Bronchial epithelial cell (primary cell): ENCODE results near the gene TMEM14A. TPM values are rescaled to one million over a fixed set of nuclear protein-coding genes. Genes with fewer than 3 reads are reported as not detected.

Source experiments
- DNase-seq: peaks from one replicate; pipeline ENCODE4 v3.0.0-alpha.2; 2010; ENCODE audit warnings: low read depth
- FAIRE-seq: peaks from 2 replicates; lab custom pipeline; 2011; peaks lifted over from hg19 to GRCh38; lab: Jason Lieb, UNC
- H3K27me3 ChIP-seq: 2 replicates; pipeline ENCODE4 v1.5.1; 2011; ENCODE audit warnings: low read length; ENCODE audit not compliant: control insufficient read depth, insufficient read depth
- H3K36me3 ChIP-seq: 2 replicates; pipeline ENCODE4 v1.5.1; 2011; ENCODE audit warnings: low read length; ENCODE audit not compliant: control insufficient read depth, insufficient read depth
- H3K4me3 ChIP-seq: 2 replicates; pipeline ENCODE4 v1.5.1; 2011; ENCODE audit warnings: mild to moderate bottlenecking, low read depth, low read length, control low read depth
- total RNA-seq: library from RNA; depleted of rRNA; stranded (reverse); fragments of >200 nt; gene quantifications from 2 replicates; pipeline ENCODE4 v1.2.1, GENCODE V29; 2014
- TF ChIP-seq, protein P1 (sequence below): IDR thresholded peaks from 2 replicates; pipeline ENCODE4 v1.5.1; 2011; ENCODE audit warnings: mild to moderate bottlenecking, moderate library complexity, low read length, control low read depth, inconsistent platforms; ENCODE audit not compliant: insufficient read depth, severe bottlenecking

Gene TMEM14A
- total RNA-seq, 1 donor from 2014 or later: 22.6 TPM

DNA sequence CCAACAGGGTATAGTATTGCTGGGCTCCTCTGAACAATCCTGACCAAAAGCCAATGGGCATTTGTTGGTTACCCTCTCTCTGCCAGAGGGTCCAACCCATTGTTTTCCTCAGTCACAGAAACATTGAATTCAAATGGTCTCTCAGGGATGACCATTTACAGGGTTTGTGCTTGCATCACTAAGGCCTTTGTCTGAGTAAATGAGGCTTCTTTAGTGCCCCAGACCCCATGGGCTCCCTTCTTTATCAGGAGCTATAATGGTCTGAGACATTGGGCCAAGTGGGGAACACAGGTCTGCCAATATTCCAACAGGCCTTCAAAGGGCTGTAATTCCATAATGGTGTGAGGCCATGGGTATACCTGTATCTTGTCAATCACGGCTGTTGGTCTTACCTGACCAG is 65.2 kb downstream of the TMEM14A start:
- DNase-seq: no peak
- FAIRE-seq: no peak
- H3K4me3 ChIP-seq: no peak overlapping the region
- no peaks in the 10 kb centered on the region for H3K27me3 ChIP-seq
- no peaks in the 10 kb centered on the region for H3K36me3 ChIP-seq
- TF ChIP-seq, protein P1, sequence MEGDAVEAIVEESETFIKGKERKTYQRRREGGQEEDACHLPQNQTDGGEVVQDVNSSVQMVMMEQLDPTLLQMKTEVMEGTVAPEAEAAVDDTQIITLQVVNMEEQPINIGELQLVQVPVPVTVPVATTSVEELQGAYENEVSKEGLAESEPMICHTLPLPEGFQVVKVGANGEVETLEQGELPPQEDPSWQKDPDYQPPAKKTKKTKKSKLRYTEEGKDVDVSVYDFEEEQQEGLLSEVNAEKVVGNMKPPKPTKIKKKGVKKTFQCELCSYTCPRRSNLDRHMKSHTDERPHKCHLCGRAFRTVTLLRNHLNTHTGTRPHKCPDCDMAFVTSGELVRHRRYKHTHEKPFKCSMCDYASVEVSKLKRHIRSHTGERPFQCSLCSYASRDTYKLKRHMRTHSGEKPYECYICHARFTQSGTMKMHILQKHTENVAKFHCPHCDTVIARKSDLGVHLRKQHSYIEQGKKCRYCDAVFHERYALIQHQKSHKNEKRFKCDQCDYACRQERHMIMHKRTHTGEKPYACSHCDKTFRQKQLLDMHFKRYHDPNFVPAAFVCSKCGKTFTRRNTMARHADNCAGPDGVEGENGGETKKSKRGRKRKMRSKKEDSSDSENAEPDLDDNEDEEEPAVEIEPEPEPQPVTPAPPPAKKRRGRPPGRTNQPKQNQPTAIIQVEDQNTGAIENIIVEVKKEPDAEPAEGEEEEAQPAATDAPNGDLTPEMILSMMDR: no peak

Other genes with a start within 250 kb of the TMEM14A start
- gene TRAM2, start 94.1 kb upstream of the TMEM14A start, total RNA-seq: 3.2 and 4.2 TPM in 2 replicates
- gene GSTA2, start 92.4 kb downstream of the TMEM14A start, total RNA-seq: not detected in 2 replicates
- gene GSTA1, start 132.7 kb downstream of the TMEM14A start, total RNA-seq: 0.26 TPM in 1 of 2 replicates, not detected in the other
- gene GSTA5, start 169.7 kb downstream of the TMEM14A start, total RNA-seq: not detected in 2 replicates
- gene GSTA3, start 238.6 kb downstream of the TMEM14A start, total RNA-seq: not detected in 2 replicates